HUES64 (cell line): ENCODE data around the gene BCOR. TPM values are rescaled to one million over a fixed set of nuclear protein-coding genes. Genes with fewer than 3 reads are reported as not detected.

Source experiments
- H3K27ac ChIP-seq: 2 replicates; pipeline ENCODE4 v1.7.0; 2013; ENCODE audit warnings: low read depth, low read length, inconsistent platforms
- H3K27me3 ChIP-seq: 2 replicates; pipeline ENCODE4 v1.6.1; 2013; ENCODE audit warnings: mild to moderate bottlenecking, low read length; ENCODE audit not compliant: insufficient read depth
- H3K36me3 ChIP-seq: 2 replicates; pipeline ENCODE4 v1.6.1; 2013; ENCODE audit warnings: mild to moderate bottlenecking, low read length; ENCODE audit not compliant: insufficient read depth
- H3K4me1 ChIP-seq: 2 replicates; pipeline ENCODE4 v1.6.1; 2013; ENCODE audit warnings: mild to moderate bottlenecking, low read length, moderate library complexity; ENCODE audit not compliant: insufficient read depth
- H3K4me3 ChIP-seq: 2 replicates; pipeline ENCODE4 v1.5.1; 2013; ENCODE audit warnings: mild to moderate bottlenecking, low read length, moderate library complexity
- H3K9ac ChIP-seq: 2 replicates; pipeline ENCODE4 v1.6.1; 2013; ENCODE audit warnings: mild to moderate bottlenecking, low read depth, low read length
- H3K9me3 ChIP-seq: 2 replicates; pipeline ENCODE4 v1.6.1; 2013; ENCODE audit warnings: low read depth, low read length; ENCODE audit not compliant: insufficient read depth
- WGBS: fragments of 150-250, 120-280 bp; methylation state at CpG from one replicate; pipeline ENCODE4 v1.1.7; 2013; ENCODE audit warnings: missing lambda C conversion rate; 5-methylcytosine and 5-hydroxymethylcytosine counted together
- polyA plus RNA-seq, 2 experiments: library from polyadenylated mRNA; stranded (reverse); fragments of 50-300 nt; gene quantifications; one replicate each; pipeline ENCODE4 v1.2.3, GENCODE V29; 2013

BCOR gene
- 34.7 TPM for polyA plus RNA-seq (2013, experiment 1 of 2)
- 31.5 TPM for polyA plus RNA-seq (2013, experiment 2 of 2)

GRCh38 chrX:40097504-40098263, at the start of gene BCOR:
Gene BCOR, minus strand, starts transcription at chrX:40097958. Its CDS starts 20,029 bp downstream, at chrX:40077929.
- Histone ChIP-seq H3K9ac (peak within 1 kb of the TSS; percentile 77), H3K27me3 (peaks cover 39% of the 10 kb centered on the region), H3K36me3 (no peaks in the 10 kb centered on the region), H3K9me3 (no peaks in the 10 kb centered on the region), H3K4me1 (peaks cover 18% of the 10 kb centered on the region), H3K27ac (peak within 1 kb of the TSS; percentile 65; the same call in 1 of the 2 replicates), H3K4me3 (peak within 1 kb of the TSS; percentile 65)
- under 1% methylated on average over 88 of the region's 98 CpGs for WGBS

- Histone ChIP-seq H3K9me3 (no peaks in the 10 kb centered on the region), H3K9ac (no peak overlapping the region), H3K36me3 (no peaks in the 10 kb centered on the region), H3K4me1 (peaks cover 44% of the 10 kb centered on the region), H3K27me3 (peaks cover 90% of the 10 kb centered on the region), H3K27ac (no peak overlapping the region), H3K4me3 (peak overlapping the region; percentile 59)
- 6% methylated on average over 50 of the region's 50 CpGs for WGBS
Measured at GRCh38 chrX:40147126-40147952, 49.6 kb upstream of the BCOR start.

- Histone ChIP-seq H3K4me3 (peak overlapping the region; percentile 59), H3K4me1 (peaks cover 45% of the 10 kb centered on the region), H3K9me3 (no peaks in the 10 kb centered on the region), H3K36me3 (no peaks in the 10 kb centered on the region), H3K27me3 (peaks cover 87% of the 10 kb centered on the region), H3K27ac (peak overlapping the region; percentile 52; the same call in 1 of the 2 replicates), H3K9ac (peak overlapping the region; percentile 66)
- WGBS = under 1% methylated on average over 73 of the region's 77 CpGs
Measured at GRCh38 chrX:40146262-40147125, 48.7 kb upstream of the BCOR start.

GRCh38 chrX:40145923-40146261, 48.1 kb upstream of the BCOR start:
- H3K27me3 ChIP-seq = peaks cover 81% of the 10 kb centered on the region
- under 1% methylated on average over 37 of the region's 37 CpGs for WGBS
- H3K9ac ChIP-seq = peak overlapping the region; percentile 66
- H3K27ac ChIP-seq = no peak overlapping the region; the same call in 1 of the 2 replicates
- no peaks in the 10 kb centered on the region for H3K36me3 ChIP-seq
- no peaks in the 10 kb centered on the region for H3K9me3 ChIP-seq
- peaks cover 48% of the 10 kb centered on the region for H3K4me1 ChIP-seq
- peak overlapping the region; percentile 59 for H3K4me3 ChIP-seq

GRCh38 chrX:40145001-40145922, 47.5 kb upstream of the BCOR start:
- peak overlapping the region; percentile 59 for H3K4me3 ChIP-seq
- H3K27ac ChIP-seq = no peak overlapping the region
- H3K27me3 ChIP-seq = peaks cover 75% of the 10 kb centered on the region
- no peaks in the 10 kb centered on the region for H3K36me3 ChIP-seq
- H3K9ac ChIP-seq = peak overlapping the region; percentile 66
- H3K9me3 ChIP-seq = no peaks in the 10 kb centered on the region
- peaks cover 45% of the 10 kb centered on the region for H3K4me1 ChIP-seq
- WGBS = under 1% methylated on average over 54 of the region's 54 CpGs

GRCh38 chrX:40144576-40144975, 46.8 kb upstream of the BCOR start:
- WGBS = under 1% methylated on average over 8 of the region's 9 CpGs
- Histone ChIP-seq H3K4me3 (peak overlapping the region; percentile 59), H3K4me1 (peaks cover 38% of the 10 kb centered on the region), H3K9me3 (no peaks in the 10 kb centered on the region), H3K36me3 (no peaks in the 10 kb centered on the region), H3K9ac (peak overlapping the region; percentile 66), H3K27ac (no peak overlapping the region), H3K27me3 (peaks cover 68% of the 10 kb centered on the region)

- Histone ChIP-seq H3K4me3 (peak overlapping the region; percentile 59; the same call in 1 of the 2 replicates), H3K9me3 (no peaks in the 10 kb centered on the region), H3K36me3 (no peaks in the 10 kb centered on the region), H3K27me3 (peaks cover 62% of the 10 kb centered on the region), H3K4me1 (peaks cover 32% of the 10 kb centered on the region), H3K27ac (no peak overlapping the region), H3K9ac (no peak overlapping the region; the same call in 1 of the 2 replicates)
- WGBS = 67% methylated on average over 4 of the region's 5 CpGs
Measured at GRCh38 chrX:40143987-40144386, 46.2 kb upstream of the BCOR start.

- H3K4me1 ChIP-seq = peaks cover 24% of the 10 kb centered on the region
- H3K27me3 ChIP-seq = peaks cover 52% of the 10 kb centered on the region
- H3K36me3 ChIP-seq = no peaks in the 10 kb centered on the region
- H3K27ac ChIP-seq = no peak overlapping the region
- 28% methylated on average over 7 of the region's 10 CpGs for WGBS
- no peaks in the 10 kb centered on the region for H3K9me3 ChIP-seq
- H3K4me3 ChIP-seq = no peak overlapping the region
- H3K9ac ChIP-seq = no peak overlapping the region
Measured at GRCh38 chrX:40143001-40143400, 45.2 kb upstream of the BCOR start.

GRCh38 chrX:40142417-40142816, 44.7 kb upstream of the BCOR start:
- Histone ChIP-seq H3K4me1 (peaks cover 24% of the 10 kb centered on the region), H3K27me3 (peaks cover 46% of the 10 kb centered on the region), H3K27ac (no peak overlapping the region), H3K36me3 (no peaks in the 10 kb centered on the region), H3K4me3 (no peak overlapping the region), H3K9ac (no peak overlapping the region), H3K9me3 (no peaks in the 10 kb centered on the region)
- whole genome bisulfite sequencing = 78% methylated on average over 6 of the region's 6 CpGs
